GM19463 (cell line): ENCODE data around the gene ANKUB1.

ENCODE experiments used
- ATAC-seq: cut with Tn5 transposase; IDR thresholded peaks from one replicate; pipeline ENCODE4 v1.9.1; 2021; ENCODE audit warnings: mild to moderate bottlenecking, moderate library complexity; ENCODE audit not compliant: unreplicated experiment

The ANKUB1 gene

DNA sequence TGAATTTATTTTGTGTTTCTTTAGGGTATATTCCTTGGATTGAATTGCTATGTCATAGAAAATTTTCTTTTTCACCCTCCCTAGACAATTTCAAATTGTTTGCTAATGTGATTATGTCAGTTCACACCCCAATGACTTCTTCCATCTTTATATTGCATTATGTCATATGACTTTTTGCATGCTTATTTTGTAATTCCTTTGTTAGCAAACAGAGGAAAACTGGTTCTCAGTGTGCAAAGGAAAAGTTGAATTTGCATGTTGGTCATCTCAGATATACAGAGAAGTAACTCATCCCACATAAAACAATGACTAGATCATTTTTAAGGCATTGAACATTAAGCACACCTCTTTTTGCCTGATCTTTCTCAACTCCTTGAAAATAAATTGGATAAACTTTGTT is 17.3 kb upstream of the ANKUB1 start:
- ATAC-seq, result no peak

DNA sequence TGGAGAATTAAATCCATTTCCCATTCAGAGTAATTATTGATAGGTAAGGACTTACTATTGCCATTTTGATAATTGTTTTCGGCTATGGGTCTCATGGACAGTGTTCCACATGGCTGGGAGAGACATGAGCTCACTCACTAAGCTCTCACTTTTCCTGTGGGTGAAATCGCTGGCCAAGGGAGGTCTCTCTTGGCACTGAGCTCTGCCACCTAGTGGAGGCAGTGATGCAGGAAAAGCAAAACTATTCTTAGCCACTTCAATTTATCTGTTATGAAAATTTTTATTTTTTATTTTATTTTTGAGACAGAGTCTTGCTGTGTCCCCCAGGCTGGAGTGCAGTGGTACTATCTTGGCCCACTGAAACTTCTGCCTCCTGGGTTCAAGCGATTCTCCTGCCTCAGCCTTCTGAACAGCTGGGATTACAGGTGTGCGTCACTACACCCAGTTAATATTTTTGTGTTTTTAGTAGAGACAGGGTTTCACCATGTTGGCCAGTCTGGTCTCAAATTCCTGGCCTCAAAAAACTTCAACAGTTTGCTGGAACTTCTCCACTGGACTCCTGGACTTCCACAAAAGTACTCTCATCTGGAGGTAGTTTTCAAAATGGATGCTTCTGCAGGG is 16.0 kb upstream of the ANKUB1 start:
- no peak for ATAC-seq

GRCh38 chr3:149806171-149806778 is 13.9 kb upstream of the ANKUB1 start:
- no peak for ATAC-seq

DNA sequence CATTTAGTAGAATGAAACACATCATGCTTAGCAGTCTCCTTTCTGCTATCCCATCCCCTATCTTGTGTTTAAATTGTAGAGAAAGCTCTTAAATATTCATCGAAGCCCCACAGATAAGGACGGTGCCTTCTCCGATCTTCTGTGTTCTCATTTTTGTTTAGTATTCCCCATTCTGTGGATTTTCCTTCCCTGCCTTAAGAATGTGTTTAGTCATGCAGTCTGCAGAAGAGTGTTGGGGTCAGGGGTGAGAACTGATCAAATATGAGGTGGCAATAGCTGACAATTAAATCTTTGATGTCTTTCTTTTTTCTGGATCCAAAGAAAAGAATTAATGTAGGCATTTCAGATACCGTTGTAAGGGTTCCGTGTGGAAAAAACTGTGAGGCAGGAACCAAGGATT is 9.3 kb upstream of the ANKUB1 start:
- no peak for ATAC-seq

DNA sequence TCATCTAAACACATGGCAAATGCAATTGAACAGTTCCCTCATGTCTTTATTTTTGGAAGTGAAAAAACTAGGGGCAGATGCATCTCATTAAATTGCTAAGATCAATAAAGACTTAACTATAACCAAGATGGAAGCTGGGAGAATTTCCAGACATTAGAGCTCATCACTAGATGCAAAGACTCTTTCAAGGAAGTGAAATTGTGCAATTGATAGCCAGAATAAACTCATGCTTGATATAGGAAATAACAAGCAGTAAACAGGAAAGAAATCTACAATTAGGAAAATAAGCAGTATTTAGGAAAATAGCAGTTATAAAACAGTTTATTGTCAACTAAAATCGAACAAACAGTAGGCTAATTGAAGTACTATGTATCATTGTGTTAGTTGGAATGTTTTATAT is 8.8 kb upstream of the ANKUB1 start:
- ATAC-seq, result no peak

GRCh38 chr3:149800693-149801092 is 8.3 kb upstream of the ANKUB1 start:
- ATAC-seq, result no peak

DNA sequence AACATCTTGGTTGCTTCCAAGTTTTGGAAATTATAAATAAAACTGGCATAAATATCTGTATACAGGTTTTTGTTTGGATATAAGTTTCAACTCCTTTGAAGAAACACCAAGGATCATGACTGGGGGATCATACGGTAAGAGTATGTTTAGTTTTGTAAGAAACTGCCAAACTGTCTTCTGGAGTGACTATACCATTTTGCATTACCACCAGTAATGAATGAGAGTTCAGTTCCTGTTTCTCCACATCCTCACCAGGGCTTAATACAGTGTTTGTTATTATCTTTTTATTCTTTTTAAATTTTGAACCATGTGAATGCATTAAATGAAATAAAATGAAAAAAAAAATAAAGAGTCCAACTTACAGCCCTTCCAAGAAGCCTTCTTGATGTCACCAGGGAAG is 3.7 kb upstream of the ANKUB1 start:
- ATAC-seq, result no peak

DNA sequence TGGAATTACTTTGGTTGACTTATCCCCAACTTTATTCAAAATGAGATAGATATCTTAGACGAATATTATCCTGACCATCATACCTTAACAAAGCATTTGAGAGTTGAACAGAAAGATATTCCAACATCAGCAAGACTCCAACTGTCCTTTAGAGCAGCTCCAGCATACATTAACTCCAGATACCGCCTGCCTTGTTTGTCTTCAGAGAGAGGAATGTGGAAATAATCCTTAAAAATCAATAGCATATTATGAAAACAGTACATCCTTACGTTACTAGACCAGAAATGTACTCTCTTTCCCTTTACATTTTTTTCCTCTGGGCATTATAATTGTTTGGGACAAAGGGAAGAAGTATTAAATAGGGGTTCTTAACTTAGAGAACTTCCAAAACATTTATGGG is 1.7 kb downstream of the ANKUB1 start:
- no peak for ATAC-seq

GRCh38 chr3:149790268-149790667 is 2.1 kb downstream of the ANKUB1 start:
- ATAC-seq, result no peak

DNA sequence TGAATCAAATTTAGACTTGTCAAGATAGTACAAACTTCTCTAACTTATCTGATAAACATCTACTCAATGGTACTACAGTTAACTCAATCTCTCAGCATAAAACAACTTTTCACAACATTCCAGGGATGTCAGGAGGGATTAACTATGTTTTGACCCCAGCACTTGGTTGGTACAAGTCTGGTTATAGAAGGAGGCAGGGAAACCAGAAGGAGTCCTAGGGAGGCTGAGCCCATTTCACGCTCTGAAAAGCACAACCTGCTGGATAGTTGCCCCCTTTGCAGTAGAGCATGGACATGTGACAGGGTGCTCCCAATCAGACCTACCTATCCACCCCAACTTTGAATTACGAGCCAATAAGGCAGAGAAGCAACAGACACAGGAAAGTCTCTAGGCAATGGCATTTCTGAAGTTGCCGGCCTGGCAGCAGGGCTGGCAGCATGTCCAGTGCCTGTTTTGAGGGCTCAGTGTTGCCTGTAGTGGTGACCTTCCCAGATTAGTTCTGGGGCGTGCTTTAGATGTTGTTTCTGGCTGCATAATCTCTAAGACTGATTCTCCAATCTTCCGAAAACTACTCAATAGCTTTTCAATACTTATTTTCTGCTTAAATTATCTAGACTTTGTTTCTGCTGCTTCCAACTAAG is 8.2 kb downstream of the ANKUB1 start:
- ATAC-seq, result no peak

DNA sequence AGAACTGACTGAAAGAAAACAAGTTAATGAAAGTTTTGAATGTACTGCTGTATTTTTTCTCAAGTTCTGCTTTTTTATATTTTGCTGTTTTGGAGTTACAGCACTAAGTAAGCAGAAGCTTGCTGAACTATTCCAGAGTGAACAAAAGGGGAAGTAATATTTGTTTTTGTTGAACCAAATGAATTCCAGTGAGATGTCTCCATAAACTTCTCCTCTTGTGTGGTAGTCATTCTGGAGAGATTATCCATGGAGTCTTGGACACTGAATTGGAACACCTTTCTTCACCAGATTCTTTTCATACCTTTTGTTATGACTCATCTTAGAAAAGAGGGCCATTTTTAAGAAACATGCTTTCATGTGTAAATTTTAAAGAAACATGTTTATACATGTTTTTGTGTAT is 8.8 kb downstream of the ANKUB1 start:
- no peak for ATAC-seq

GRCh38 chr3:149781741-149782140 is 10.6 kb downstream of the ANKUB1 start:
- no peak for ATAC-seq

GRCh38 chr3:149781211-149781610 is 11.1 kb downstream of the ANKUB1 start:
- no peak for ATAC-seq

DNA sequence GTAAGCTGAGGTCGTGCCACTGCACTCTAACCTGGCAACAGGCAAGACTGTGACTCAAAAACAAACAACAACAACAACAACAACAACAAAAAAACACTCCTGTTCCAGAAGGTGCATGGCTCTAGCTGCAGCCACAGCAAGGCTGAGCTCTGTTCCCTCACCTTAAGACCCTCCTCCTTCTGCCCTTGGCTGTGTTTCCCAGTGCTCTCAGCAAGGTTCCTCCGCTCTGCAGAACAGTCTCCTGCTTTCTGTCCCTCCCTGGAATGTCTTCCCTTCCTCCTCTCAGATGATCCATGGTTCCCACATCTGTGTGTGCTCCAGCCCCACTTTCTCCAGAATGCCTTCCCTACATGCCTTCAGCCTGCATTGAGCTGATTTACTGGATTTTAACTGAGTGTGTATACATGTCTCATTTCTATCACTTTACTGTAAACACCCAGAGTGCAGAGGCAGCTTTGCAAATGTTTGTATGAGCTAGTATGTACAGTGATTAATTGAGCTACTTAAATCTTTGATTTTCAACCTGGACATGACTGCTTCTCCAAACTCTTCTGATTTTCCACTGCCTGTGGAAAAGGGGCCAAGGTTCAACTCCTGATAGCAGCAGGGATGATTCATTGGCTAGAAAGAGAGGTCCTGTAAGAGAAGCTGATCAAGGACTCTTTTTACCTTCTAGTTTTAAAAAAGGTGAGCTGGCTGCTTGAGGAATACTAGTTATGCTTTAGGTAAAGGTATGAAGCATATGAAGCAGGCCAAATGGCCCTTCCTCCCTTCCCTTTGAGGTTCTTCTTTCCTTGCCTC is 14.7 kb downstream of the ANKUB1 start:
- no peak for ATAC-seq

DNA sequence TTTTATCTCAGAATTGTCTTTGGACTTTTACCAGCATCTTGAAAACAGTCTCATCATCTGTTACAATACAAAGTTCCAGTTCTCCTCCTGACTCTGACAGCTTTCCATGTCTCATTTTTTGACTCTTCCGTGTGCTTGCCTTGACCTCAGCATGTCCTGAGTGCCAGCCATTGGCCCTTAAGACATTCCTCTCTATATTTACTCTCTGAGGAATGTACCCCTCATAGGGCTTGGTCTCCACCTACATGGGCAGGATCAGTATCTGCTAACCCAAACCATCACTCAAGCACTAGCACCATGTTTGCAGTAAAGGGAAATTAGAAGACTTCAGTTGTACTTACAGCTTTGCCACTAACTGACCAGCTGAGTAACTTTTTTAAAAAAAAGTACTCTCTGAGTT is 16.2 kb downstream of the ANKUB1 start:
- no peak for ATAC-seq

- ATAC-seq, result no peak
Measured at GRCh38 chr3:149772861-149773260, 19.5 kb downstream of the ANKUB1 start.

GRCh38 chr3:149771652-149772271 is 20.6 kb downstream of the ANKUB1 start:
- ATAC-seq, result no peak

DNA sequence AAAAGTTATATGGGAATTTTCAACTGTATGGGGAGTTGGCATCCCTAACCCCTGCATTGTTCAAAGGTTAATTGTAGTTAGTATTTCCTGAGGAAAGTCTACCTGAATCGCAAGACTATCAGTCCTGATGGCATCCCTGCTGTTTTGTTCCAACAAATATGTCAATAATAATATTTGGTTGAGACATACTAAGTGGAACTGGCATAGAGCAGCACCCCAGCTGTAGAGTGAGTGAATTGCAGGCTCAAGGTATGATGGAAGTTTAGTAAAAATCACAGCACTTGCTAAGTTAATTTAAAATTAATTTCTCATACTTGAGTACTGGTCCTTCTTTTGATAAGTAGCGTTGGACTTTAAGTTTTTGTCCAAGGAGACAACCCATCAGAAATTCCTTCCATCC is 22.1 kb downstream of the ANKUB1 start:
- no peak for ATAC-seq

DNA sequence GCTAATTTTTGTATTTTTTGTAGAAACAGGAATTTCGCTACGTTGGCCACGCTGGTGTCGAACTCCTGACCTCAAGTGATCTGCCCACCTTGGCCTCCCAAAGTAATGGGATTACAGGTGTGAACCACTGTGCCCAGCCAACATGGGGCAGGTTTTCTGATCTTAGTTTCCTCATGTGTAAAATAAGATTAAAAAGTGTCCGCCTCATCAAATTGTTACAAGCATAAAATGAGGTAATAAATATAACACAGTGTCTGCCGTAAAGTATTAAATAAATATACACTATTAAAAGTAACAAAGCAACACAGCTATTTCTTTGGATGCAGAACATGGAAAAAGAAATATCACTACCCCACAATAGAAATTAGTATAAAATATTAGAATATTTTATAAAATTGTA is 23.6 kb downstream of the ANKUB1 start:
- ATAC-seq, result no peak

- ATAC-seq, result no peak
Measured at GRCh38 chr3:149767720-149768119, 24.6 kb downstream of the ANKUB1 start.

DNA sequence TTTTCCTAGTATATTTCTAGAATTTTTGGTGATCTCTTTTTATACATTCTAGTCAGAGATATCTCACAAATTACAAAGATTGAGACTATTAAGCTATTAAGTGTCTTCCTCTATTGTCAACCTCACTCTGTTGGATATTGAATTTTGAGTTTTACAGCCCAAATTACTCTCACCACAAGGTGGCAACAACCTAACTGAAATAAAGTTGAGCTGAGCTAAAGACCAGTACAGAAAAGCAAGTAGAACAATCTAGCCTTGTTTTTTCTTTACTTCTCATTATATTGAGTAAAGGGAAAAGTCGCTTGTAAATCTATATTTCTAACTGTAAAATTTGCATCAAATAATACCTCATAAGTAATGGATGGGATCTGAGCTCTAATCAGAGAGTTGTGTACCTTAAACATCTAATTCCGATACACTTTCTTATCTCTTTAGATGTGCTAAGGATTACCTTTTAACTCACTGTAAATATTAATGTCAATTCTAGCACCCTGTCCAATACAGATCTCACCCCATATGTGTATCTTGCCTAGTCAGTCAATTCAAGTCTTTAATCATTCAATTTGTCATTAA is 26.5 kb downstream of the ANKUB1 start:
- ATAC-seq, result no peak
